ENCODE results near the gene FOXO1. TPM values are rescaled to one million over a fixed set of nuclear protein-coding genes. Genes with fewer than 3 reads are reported as not detected.

Gene FOXO1
- total and polyA plus RNA-seq, 9 of the 15 experiments (the other 6 are each of a cell fraction or from before 2014, with no cell fraction given) = 0.04 to 0.73 (median 0.20) TPM

DNA sequence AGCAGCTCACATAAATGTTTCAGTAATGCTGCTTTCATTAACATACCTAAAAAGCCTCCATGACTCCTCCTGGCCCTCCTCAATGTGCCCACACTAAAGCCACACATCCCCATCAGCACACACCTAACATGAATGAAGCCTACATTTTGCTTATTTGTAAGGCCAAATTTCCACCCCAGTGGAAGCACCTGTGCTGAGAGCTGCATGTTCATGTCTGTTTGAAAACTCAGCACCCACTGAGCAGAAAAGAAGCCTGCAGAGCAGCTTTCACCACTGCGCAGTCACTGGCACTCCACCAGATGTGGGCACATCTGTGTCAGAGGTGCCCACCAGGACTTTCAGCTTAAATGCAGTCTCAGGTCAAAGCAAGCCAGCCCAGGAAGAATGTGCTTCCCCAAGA is 93.5 kb downstream of the FOXO1 start:
- H3K9me3 ChIP-seq (replicated peaks; ENCODE audit: control insufficient read depth, insufficient read depth, low read depth, low read length) = no peaks in the 10 kb centered on the region
- no peak overlapping the region for H3K27ac ChIP-seq (ENCODE audit: extremely low read depth, low read depth, low read length)
- no peaks in the 10 kb centered on the region for H3K9me1 ChIP-seq (ENCODE audit: control insufficient read depth, insufficient read depth, low read length)
- no peak overlapping the region for H3K9ac ChIP-seq (ENCODE audit: insufficient read depth in 1 of 2, low read depth in 2 of 2, low read length in 2 of 2)
- in situ Hi-C loops (cut with MboI) = no loop called here
- no TSS peak for BruUV-seq (replicated peaks)
- FAIRE-seq (no peak), DNase-seq (ENCODE audit: extremely low read depth in 1 of 4, low spot score in 3 of 4) (no peak), ATAC-seq (no peak)
- H4K20me1 ChIP-seq (replicated peaks; ENCODE audit: control insufficient read depth, insufficient read depth, low read length) = no peaks in the 10 kb centered on the region
- no peaks in the 10 kb centered on the region for H3K79me2 ChIP-seq (ENCODE audit: control insufficient read depth, insufficient read depth, low read length)
- WGBS (ENCODE audit: insufficient coverage, low coverage, missing lambda C conversion rate) = 10% methylated on average over 1 of the region's 1 CpG
- H3K4me2 ChIP-seq (ENCODE audit: insufficient read depth, low read length) = no peak overlapping the region
- no peaks in the 10 kb centered on the region for H3K36me3 ChIP-seq (ENCODE audit: control insufficient read depth, insufficient read depth, low read length)
- intact Hi-C loops (cut with micrococcal nuclease) = no loop called here
- no peak for TF ChIP-seq CREBBP (IDR thresholded peaks at IDR 0.05; ENCODE audit: low read depth, low read length)
- TF ChIP-seq EHMT2 (IDR thresholded peaks at IDR 0.05) = no peak
- TF ChIP-seq FOXA3 (CRISPR knock-in tag; conservative IDR thresholded peaks at IDR 0.05 in 1 of 2, IDR thresholded peaks at IDR 0.05 in 1 of 2) = no peak
- TF ChIP-seq RNF2 (IDR thresholded peaks at IDR 0.05) = no peak
- TF ChIP-seq COPS2 (conservative IDR thresholded peaks at IDR 0.05) = no peak
- no peak for TF ChIP-seq ILF3 (IDR thresholded peaks at IDR 0.05; ENCODE audit: borderline replicate concordance)
- TF ChIP-seq FOXK1 (CRISPR knock-in tag; IDR thresholded peaks at IDR 0.05; ENCODE audit: borderline replicate concordance) = no peak
- TF ChIP-seq ELF4 (CRISPR knock-in tag; IDR thresholded peaks at IDR 0.05) = no peak
- TF ChIP-seq, protein P1, sequence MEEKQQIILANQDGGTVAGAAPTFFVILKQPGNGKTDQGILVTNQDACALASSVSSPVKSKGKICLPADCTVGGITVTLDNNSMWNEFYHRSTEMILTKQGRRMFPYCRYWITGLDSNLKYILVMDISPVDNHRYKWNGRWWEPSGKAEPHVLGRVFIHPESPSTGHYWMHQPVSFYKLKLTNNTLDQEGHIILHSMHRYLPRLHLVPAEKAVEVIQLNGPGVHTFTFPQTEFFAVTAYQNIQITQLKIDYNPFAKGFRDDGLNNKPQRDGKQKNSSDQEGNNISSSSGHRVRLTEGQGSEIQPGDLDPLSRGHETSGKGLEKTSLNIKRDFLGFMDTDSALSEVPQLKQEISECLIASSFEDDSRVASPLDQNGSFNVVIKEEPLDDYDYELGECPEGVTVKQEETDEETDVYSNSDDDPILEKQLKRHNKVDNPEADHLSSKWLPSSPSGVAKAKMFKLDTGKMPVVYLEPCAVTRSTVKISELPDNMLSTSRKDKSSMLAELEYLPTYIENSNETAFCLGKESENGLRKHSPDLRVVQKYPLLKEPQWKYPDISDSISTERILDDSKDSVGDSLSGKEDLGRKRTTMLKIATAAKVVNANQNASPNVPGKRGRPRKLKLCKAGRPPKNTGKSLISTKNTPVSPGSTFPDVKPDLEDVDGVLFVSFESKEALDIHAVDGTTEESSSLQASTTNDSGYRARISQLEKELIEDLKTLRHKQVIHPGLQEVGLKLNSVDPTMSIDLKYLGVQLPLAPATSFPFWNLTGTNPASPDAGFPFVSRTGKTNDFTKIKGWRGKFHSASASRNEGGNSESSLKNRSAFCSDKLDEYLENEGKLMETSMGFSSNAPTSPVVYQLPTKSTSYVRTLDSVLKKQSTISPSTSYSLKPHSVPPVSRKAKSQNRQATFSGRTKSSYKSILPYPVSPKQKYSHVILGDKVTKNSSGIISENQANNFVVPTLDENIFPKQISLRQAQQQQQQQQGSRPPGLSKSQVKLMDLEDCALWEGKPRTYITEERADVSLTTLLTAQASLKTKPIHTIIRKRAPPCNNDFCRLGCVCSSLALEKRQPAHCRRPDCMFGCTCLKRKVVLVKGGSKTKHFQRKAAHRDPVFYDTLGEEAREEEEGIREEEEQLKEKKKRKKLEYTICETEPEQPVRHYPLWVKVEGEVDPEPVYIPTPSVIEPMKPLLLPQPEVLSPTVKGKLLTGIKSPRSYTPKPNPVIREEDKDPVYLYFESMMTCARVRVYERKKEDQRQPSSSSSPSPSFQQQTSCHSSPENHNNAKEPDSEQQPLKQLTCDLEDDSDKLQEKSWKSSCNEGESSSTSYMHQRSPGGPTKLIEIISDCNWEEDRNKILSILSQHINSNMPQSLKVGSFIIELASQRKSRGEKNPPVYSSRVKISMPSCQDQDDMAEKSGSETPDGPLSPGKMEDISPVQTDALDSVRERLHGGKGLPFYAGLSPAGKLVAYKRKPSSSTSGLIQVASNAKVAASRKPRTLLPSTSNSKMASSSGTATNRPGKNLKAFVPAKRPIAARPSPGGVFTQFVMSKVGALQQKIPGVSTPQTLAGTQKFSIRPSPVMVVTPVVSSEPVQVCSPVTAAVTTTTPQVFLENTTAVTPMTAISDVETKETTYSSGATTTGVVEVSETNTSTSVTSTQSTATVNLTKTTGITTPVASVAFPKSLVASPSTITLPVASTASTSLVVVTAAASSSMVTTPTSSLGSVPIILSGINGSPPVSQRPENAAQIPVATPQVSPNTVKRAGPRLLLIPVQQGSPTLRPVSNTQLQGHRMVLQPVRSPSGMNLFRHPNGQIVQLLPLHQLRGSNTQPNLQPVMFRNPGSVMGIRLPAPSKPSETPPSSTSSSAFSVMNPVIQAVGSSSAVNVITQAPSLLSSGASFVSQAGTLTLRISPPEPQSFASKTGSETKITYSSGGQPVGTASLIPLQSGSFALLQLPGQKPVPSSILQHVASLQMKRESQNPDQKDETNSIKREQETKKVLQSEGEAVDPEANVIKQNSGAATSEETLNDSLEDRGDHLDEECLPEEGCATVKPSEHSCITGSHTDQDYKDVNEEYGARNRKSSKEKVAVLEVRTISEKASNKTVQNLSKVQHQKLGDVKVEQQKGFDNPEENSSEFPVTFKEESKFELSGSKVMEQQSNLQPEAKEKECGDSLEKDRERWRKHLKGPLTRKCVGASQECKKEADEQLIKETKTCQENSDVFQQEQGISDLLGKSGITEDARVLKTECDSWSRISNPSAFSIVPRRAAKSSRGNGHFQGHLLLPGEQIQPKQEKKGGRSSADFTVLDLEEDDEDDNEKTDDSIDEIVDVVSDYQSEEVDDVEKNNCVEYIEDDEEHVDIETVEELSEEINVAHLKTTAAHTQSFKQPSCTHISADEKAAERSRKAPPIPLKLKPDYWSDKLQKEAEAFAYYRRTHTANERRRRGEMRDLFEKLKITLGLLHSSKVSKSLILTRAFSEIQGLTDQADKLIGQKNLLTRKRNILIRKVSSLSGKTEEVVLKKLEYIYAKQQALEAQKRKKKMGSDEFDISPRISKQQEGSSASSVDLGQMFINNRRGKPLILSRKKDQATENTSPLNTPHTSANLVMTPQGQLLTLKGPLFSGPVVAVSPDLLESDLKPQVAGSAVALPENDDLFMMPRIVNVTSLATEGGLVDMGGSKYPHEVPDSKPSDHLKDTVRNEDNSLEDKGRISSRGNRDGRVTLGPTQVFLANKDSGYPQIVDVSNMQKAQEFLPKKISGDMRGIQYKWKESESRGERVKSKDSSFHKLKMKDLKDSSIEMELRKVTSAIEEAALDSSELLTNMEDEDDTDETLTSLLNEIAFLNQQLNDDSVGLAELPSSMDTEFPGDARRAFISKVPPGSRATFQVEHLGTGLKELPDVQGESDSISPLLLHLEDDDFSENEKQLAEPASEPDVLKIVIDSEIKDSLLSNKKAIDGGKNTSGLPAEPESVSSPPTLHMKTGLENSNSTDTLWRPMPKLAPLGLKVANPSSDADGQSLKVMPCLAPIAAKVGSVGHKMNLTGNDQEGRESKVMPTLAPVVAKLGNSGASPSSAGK (IDR thresholded peaks at IDR 0.05) = no peak
- no peak for TF ChIP-seq ZNF75A (CRISPR knock-in tag; IDR thresholded peaks at IDR 0.05)
- no peak for TF ChIP-seq ZSCAN29 (IDR thresholded peaks at IDR 0.05)
- no peak for TF ChIP-seq MAZ (CRISPR knock-in tag; conservative IDR thresholded peaks at IDR 0.05 in 1 of 2, IDR thresholded peaks at IDR 0.05 in 1 of 2)
- no peak for TF ChIP-seq FOXP1 (CRISPR knock-in tag; IDR thresholded peaks at IDR 0.05)
- no peak overlapping the region for H3K4me3 ChIP-seq
- H3K4me1 ChIP-seq (replicated peaks in 1 of 2; ENCODE audit: control insufficient read depth in 2 of 2, insufficient read depth in 2 of 2, low read length in 2 of 2) = no peaks in the 10 kb centered on the region
- no peak overlapping the region for H2AFZ ChIP-seq (ENCODE audit: low read depth, low read length)
- peaks cover under 1 to 8% of the 10 kb centered on the region in 2 experiments; a peak in 2 of 5 replicates for H3K27me3 ChIP-seq (ENCODE audit: control insufficient read depth in 2 of 2, insufficient read depth in 2 of 2, low read length in 2 of 2)
- ChIA-PET CTCF (ENCODE audit: low intra/inter-chr PET ratio) (no interaction called here), POLR2A (interaction anchor here (0.8 kb wide), 1 partner anchor 604 kb away, joined by 3 read pairs; no protein-coding TSS in a partner anchor)
